HPDE6-E6E7 (cell line): ENCODE data around the gene ATRN.
A peak's percentile ranks its signal among the peaks of the same experiment; 100 is the strongest.
"Not testable (repeated sequence)": the region's sequence is repeated elsewhere in the genome, so short reads cannot be mapped to it uniquely, and the experiment has no call there.

Experiments used
- DNase-seq: peaks from one replicate; pipeline ENCODE4 v3.0.0; 2011; ENCODE audit warnings: missing footprints; ENCODE audit errors: extremely low spot score

Gene ATRN

GRCh38 chr20:3563548-3564177 is 92.8 kb downstream of the ATRN start:
- DNase-seq: peak; percentile 36

GRCh38 chr20:3565851-3566250 is 95.0 kb downstream of the ATRN start:
- no peak for DNase-seq

GRCh38 chr20:3572151-3572550 is 101.3 kb downstream of the ATRN start:
- DNase-seq: no peak

DNA sequence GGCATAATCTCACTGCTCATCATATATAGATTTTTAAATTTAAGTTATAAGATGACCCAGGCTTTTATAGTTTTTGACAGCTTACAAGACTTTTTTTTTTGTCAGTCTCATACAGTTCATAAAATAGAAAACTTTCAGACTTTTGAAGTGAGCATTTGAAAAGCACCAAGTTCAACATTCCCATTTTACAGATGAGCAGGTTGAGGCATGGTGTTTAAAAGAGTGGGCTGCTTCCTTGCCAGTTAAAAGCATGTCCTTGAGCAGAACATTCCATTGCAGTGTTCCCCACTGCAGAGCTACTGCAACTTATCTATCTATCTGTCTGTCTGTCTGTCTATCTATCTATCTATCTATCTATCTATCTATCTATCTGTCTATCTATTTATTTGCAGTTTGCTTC is 105.5 kb downstream of the ATRN start:
- no peak for DNase-seq

GRCh38 chr20:3577366-3577765 is 106.5 kb downstream of the ATRN start:
- no peak for DNase-seq

- no peak for DNase-seq
Observed at GRCh38 chr20:3580412-3580811, 109.6 kb downstream of the ATRN start.

- no peak for DNase-seq
Observed at GRCh38 chr20:3583765-3584164, 112.9 kb downstream of the ATRN start.

GRCh38 chr20:3586093-3586492 is 115.3 kb downstream of the ATRN start:
- no peak for DNase-seq

- no peak for DNase-seq
Observed at GRCh38 chr20:3590164-3590563, 119.3 kb downstream of the ATRN start.

DNA sequence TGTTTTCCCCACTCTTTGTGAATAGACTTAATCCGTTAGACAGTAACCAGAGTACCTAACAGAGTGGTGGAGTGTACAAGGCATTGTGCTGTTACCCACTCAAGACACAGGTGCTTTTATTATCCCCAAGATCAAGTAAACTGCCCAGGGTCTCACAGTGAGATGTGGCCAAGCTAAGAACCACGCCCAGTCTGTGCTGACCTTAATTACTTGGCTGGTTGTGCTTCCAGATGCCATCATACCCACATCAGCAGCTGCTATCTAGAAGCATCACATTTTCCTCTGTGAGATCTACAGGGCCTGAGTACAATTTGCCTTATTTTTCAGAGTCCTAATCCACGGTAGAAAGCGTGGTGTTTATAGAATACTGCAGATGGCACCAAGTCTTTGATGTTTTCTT is 122.1 kb downstream of the ATRN start:
- DNase-seq: no peak

DNA sequence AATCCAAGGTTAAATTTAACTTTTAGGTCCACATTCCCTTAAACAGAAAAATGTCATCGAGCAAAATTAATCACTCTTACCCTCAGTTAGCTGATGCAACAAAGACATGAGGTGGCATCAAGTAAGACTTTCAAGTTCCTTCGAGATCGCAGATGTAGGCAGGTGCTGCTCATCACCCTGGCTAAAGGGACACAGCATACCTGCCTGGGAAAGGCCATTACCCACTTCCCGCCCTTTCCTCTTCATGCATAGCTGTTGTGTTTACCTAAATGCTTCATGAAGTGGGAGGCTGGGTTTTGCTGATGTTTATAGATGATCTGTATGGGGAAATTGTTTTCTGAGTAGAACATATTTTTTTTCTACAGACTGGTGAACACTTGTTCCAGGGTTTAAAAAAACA is 124.7 kb downstream of the ATRN start:
- no peak for DNase-seq

DNA sequence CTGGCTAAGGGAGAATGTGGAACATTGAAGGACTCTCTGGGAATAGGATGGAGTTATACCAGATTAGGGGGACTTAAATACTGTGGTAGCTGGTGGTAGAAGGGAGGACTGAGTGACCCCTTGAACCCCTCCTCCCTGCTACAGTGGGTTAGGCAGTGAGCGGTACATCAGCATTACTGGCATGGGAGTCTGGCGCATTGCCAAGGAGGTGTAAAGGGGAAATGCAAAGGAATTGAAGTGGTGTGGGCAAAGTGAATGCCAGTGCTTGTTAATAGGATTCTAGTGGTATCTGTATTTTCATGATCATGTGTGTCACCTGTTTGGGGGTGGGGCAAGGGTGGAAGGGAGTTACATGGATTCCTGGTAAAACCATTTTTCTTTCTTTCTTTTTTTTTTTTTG is 132.3 kb downstream of the ATRN start:
- no peak for DNase-seq

GRCh38 chr20:3605386-3605886 is 134.6 kb downstream of the ATRN start:
- DNase-seq: not testable (repeated sequence)

DNA sequence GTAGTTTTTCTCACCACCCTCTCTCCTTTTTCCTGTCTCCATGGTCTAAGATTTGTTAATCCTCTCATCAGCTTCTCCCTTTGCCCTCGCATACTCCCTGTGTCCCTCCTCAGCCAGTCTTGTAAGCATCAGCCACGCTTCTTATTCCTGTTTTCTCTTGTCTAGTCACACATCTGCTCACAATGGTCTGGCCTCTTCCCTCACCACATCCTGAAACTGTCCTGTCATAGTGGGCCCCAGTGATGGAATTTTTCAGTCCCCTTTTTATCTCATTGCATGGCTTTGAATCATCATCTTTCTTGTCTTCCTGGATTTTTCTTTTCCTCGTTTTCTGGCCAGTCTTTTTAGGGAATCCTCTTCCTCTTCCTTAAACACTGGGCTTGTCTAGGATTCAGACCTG is 135.2 kb downstream of the ATRN start:
- DNase-seq: no peak

- DNase-seq: no peak
Observed at GRCh38 chr20:3611901-3612300, 141.1 kb downstream of the ATRN start.

DNA sequence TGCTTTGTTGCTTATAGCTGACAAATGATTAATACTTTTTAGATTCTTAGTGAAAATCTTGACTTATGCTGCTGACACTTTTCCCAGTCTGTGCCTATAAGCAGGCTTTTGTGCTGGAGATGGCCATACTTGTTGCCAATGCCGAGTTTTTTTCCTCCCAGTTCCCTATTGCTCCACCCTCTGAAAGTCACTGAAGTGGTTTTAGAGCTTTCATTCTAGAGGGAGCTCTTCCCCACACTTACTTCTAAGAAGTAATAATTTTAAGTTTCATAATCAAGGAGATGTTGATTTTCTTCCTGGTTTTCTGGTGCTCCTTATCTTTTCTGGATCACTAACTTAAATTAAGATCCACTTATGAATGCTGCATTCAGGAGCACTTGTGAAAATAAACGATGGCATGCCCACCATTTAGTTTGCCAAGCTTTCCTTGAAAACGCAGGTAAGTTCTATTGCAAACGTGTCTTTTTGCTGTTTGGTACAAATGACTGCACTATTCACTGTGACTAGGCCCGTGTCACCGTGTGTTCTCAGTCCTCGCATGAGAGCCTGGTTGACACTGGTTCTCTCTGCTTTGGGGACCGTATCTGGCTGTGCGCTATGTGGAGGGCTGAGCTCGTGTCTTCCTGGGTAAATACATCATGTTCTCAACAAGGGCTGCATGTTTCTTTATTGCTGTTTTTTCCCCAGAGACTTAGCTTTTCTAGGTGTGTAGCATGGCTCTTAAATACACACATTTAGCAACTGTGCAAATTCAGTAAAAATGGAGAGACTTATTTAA is 142.2 kb downstream of the ATRN start:
- DNase-seq: no peak

- no peak for DNase-seq
Observed at GRCh38 chr20:3613821-3614440, 143.1 kb downstream of the ATRN start.

DNA sequence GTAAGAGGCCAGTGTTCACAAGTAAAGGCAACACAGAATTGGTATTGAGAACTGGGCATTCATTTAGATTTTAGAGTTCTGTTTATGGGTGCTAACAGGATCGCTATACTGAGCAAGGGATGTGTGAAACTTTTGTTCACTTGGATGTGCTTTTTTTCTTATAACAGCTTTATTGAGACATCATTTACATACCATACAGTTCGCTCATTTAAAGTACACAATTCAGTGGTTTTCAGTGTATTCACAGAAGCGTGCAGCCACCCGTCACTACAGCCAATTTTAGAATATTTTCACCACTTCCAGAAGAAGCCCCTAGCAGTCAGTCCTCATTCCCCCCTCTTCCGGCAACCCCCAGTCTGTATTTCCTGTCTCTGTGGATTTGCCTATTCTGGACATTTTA is 143.6 kb downstream of the ATRN start:
- no peak for DNase-seq

- not testable (repeated sequence) for DNase-seq
Observed at GRCh38 chr20:3615171-3615840, 144.5 kb downstream of the ATRN start.

GRCh38 chr20:3616250-3616649 is 145.4 kb downstream of the ATRN start:
- no peak for DNase-seq

- DNase-seq: no peak
Observed at GRCh38 chr20:3621111-3621510, 150.3 kb downstream of the ATRN start.

DNA sequence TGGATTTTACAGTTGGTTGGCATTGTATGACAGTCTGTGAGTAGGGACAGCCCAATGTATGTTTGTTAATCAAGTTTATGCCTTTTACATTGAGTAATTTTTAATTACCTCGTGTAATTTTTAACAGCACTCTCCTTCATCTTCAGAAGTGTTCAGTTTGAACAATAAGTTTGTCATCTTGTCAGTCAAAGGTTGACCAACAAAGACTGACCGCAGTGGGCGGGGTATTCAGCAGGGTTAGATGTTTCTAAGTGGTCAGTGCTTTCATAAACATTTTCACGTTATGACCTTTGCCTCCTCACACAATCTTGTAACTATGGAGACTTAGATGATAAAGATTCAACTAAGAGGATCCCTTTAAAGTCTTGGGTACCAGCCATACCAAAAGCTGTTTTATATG is 151.6 kb downstream of the ATRN start:
- DNase-seq: no peak
